ENCODE data around the gene PI3. TPM values are rescaled to one million over a fixed set of nuclear protein-coding genes. Genes with fewer than 3 reads are reported as not detected.

The PI3 gene
- total and polyA plus RNA-seq, 8 donors, result 1.6 to 172 (median 21.1) TPM; not detected in 2

DNA sequence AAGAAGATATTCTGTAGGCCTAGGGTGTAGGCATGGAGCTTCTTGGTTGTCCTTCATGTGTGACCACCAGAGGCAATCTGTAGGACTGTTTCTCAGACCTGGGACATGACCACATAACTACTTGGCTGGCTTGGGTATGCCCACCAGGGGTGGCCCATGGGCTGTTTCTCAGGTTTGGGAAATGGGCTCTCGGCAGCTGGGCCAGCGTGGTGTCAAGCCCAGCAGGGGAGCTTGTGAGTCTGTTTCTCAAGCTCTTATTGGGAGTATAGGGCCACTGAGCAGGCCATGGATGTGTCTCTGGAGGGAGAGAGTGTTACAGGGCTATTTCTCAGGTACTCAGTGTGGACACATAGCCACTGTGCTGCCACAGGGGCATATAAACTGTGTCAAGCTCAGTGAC is 43.9 kb downstream of the PI3 start:
- peaks cover 0 to 3% (median 0%) of the 10 kb centered on the region in 4 donors for H3K4me1 ChIP-seq
- H3K4me3 ChIP-seq, result no peak overlapping the region
- no peaks in the 10 kb centered on the region for H3K9me3 ChIP-seq
- DNase-seq, result no peak
- H3K27ac ChIP-seq, result no peak overlapping the region
- intact Hi-C loops (cut with DNase I; ENCODE audit: low total_unique reads), result no loop called here
- WGBS, 5 donors, result 84 to 96% (median 86%) methylated on average over 1 to 2 of the region's 2 CpGs
- no peak for TF ChIP-seq POLR2AphosphoS5 (IDR thresholded peaks at IDR 0.05)
- no peak for TF ChIP-seq POLR2A (IDR thresholded peaks at IDR 0.05)
- no peak for TF ChIP-seq EP300 (IDR thresholded peaks at IDR 0.05)
- TF ChIP-seq, protein P1, sequence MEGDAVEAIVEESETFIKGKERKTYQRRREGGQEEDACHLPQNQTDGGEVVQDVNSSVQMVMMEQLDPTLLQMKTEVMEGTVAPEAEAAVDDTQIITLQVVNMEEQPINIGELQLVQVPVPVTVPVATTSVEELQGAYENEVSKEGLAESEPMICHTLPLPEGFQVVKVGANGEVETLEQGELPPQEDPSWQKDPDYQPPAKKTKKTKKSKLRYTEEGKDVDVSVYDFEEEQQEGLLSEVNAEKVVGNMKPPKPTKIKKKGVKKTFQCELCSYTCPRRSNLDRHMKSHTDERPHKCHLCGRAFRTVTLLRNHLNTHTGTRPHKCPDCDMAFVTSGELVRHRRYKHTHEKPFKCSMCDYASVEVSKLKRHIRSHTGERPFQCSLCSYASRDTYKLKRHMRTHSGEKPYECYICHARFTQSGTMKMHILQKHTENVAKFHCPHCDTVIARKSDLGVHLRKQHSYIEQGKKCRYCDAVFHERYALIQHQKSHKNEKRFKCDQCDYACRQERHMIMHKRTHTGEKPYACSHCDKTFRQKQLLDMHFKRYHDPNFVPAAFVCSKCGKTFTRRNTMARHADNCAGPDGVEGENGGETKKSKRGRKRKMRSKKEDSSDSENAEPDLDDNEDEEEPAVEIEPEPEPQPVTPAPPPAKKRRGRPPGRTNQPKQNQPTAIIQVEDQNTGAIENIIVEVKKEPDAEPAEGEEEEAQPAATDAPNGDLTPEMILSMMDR (IDR thresholded peaks at IDR 0.05), result no peak
- no peaks in the 10 kb centered on the region for H3K36me3 ChIP-seq
- H3K27me3 ChIP-seq, result peaks cover 0 to 11% (median 0%) of the 10 kb centered on the region in 3 donors

DNA sequence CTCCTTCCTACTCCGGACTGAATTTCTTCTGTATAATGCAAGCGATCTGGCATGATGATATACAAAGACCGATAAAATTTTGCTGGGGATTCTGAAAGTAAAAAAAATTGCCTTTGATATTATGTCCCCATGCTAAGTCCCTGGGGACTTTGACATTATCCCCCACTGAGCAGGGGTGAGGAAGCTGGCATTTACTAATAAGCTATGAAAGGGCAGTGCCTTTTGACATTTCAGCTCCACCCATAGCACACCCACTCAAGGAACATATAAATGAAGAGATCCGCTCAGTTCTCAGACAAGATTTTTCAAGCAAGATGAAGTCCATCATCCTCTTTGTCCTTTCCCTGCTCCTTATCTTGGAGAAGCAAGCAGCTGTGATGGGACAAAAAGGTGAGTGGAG is 46.4 kb downstream of the PI3 start, which contains the start of gene SEMG2:
Gene SEMG2 (plus strand): TSS at position 298 of the 400 bp plus-strand sequence. CDS start 17 bp downstream, at position 315.
- 89 to 95% (median 91%) methylated on average over 4 of the region's 4 CpGs for WGBS, 5 donors
- H3K27me3 ChIP-seq, result peaks cover 0 to 23% (median 10%) of the 10 kb centered on the region in 3 donors
- H3K27ac ChIP-seq, result no peak within 1 kb of the TSS
- intact Hi-C loops (cut with DNase I; ENCODE audit: low total_unique reads), result no loop called here
- H3K36me3 ChIP-seq, result no peaks in the 10 kb centered on the region
- H3K9me3 ChIP-seq, result no peaks in the 10 kb centered on the region
- no peak within 1 kb of the TSS for H3K4me3 ChIP-seq
- H3K4me1 ChIP-seq, result peaks cover 0 to 3% (median 0%) of the 10 kb centered on the region in 4 donors
- no peak for DNase-seq
- TF ChIP-seq, protein P1 (IDR thresholded peaks at IDR 0.05), result no peak
- TF ChIP-seq POLR2AphosphoS5 (IDR thresholded peaks at IDR 0.05) (no peak), POLR2A (IDR thresholded peaks at IDR 0.05) (no peak), EP300 (IDR thresholded peaks at IDR 0.05) (no peak)

GRCh38 chr20:45223136-45223535 is 48.4 kb downstream of the PI3 start:
- no peak for DNase-seq
- peaks cover 0 to 3% (median 0%) of the 10 kb centered on the region in 4 donors for H3K4me1 ChIP-seq
- no peak overlapping the region for H3K27ac ChIP-seq
- H3K36me3 ChIP-seq, result no peaks in the 10 kb centered on the region
- H3K27me3 ChIP-seq, result peaks cover 0 to 27% (median 15%) of the 10 kb centered on the region in 3 donors
- intact Hi-C loops (cut with DNase I; ENCODE audit: low total_unique reads), result no loop called here
- no peaks in the 10 kb centered on the region for H3K9me3 ChIP-seq
- TF ChIP-seq EP300 (IDR thresholded peaks at IDR 0.05) (no peak), POLR2AphosphoS5 (IDR thresholded peaks at IDR 0.05) (no peak), POLR2A (IDR thresholded peaks at IDR 0.05) (no peak)
- TF ChIP-seq, protein P1 (IDR thresholded peaks at IDR 0.05), result no peak
- H3K4me3 ChIP-seq, result no peak overlapping the region

Other genes with a start within 250 kb of the PI3 start
- 10 to 100 TPM in 1 of 5 donors, 1 to 10 TPM in 4; 1.7 to 11.6 (median 4.9) TPM for gene TOMM34, start 214.5 kb upstream of the PI3 start, total RNA-seq
- 10 to 100 TPM; 14.4 to 15.7 (median 15.4) TPM for gene TOMM34, start 214.5 kb upstream of the PI3 start, polyA plus RNA-seq
- gene STK4, start 208.4 kb upstream of the PI3 start, total RNA-seq, result 10 to 100 TPM; 16.5 to 49.6 (median 22.3) TPM
- 1 to 10 TPM; 4.8 to 6.5 (median 6.4) TPM for gene STK4, start 208.4 kb upstream of the PI3 start, polyA plus RNA-seq
- gene KCNS1, start 73.8 kb upstream of the PI3 start, total RNA-seq, result not detected
- under 1 TPM in 1 of 3 donors, not detected in 2; 0.30 TPM for gene KCNS1, start 73.8 kb upstream of the PI3 start, polyA plus RNA-seq
- gene WFDC5, start 59.7 kb upstream of the PI3 start, total RNA-seq, result not detected
- 1 to 10 TPM in 1 of 3 donors, not detected in 2; 3.7 TPM for gene WFDC5, start 59.7 kb upstream of the PI3 start, polyA plus RNA-seq
- not detected for gene WFDC12, start 50.4 kb upstream of the PI3 start, total RNA-seq
- under 1 TPM in 1 of 3 donors, not detected in 2; 0.15 TPM for gene WFDC12, start 50.4 kb upstream of the PI3 start, polyA plus RNA-seq
- gene SEMG1, start 32.1 kb downstream of the PI3 start, total RNA-seq, result not detected
- not detected for gene SEMG1, start 32.1 kb downstream of the PI3 start, polyA plus RNA-seq
- gene SEMG2, start 46.5 kb downstream of the PI3 start, total RNA-seq, result not detected
- gene SEMG2, start 46.5 kb downstream of the PI3 start, polyA plus RNA-seq, result not detected
- gene SLPI, start 79.7 kb downstream of the PI3 start, total RNA-seq, result 100 to 1,000 TPM in 3 of 5 donors, 10 to 100 TPM in 1, 1 to 10 TPM in 1; 9.7 to 276 (median 127) TPM
- gene SLPI, start 79.7 kb downstream of the PI3 start, polyA plus RNA-seq, result 100 to 1,000 TPM in 2 of 3 donors, 10 to 100 TPM in 1; 42.8 to 420 (median 150) TPM
- gene RBPJL, start 131.9 kb downstream of the PI3 start, total RNA-seq, result 1 to 10 TPM in 1 of 5 donors, not detected in 4; 2.2 TPM
- 10 to 100 TPM in 1 of 3 donors, 1 to 10 TPM in 2; 2.7 to 10.4 (median 4.1) TPM for gene RBPJL, start 131.9 kb downstream of the PI3 start, polyA plus RNA-seq
- under 1 TPM in 1 of 5 donors, not detected in 4; 0.37 TPM for gene MATN4, start 133.4 kb downstream of the PI3 start, total RNA-seq
- gene MATN4, start 133.4 kb downstream of the PI3 start, polyA plus RNA-seq, result under 1 TPM in 2 of 3 donors, not detected in 1; 0.25 to 0.30 TPM
- 100 to 1,000 TPM in 2 of 5 donors, 10 to 100 TPM in 3; 27.4 to 343 (median 81.4) TPM for gene SDC4, start 173.5 kb downstream of the PI3 start, total RNA-seq
- gene SDC4, start 173.5 kb downstream of the PI3 start, polyA plus RNA-seq, result 10 to 100 TPM; 29.6 to 97.3 (median 78.8) TPM
- 100 to 1,000 TPM in 1 of 5 donors, 10 to 100 TPM in 4; 16.0 to 119 (median 25.1) TPM for gene SYS1, start 188.3 kb downstream of the PI3 start, total RNA-seq
- 10 to 100 TPM; 11.2 to 19.7 (median 18.8) TPM for gene SYS1, start 188.3 kb downstream of the PI3 start, polyA plus RNA-seq
- gene TP53TG5, start 203.4 kb downstream of the PI3 start, total RNA-seq, result not detected
- gene TP53TG5, start 203.4 kb downstream of the PI3 start, polyA plus RNA-seq, result under 1 TPM in 2 of 3 donors, not detected in 1; 0.12 to 0.33 TPM
- 100 to 1,000 TPM in 1 of 5 donors, 10 to 100 TPM in 4; 10.6 to 131 (median 51.3) TPM for gene DBNDD2, start 233.4 kb downstream of the PI3 start, total RNA-seq
- 10 to 100 TPM; 55.6 to 90.7 (median 77.6) TPM for gene DBNDD2, start 233.4 kb downstream of the PI3 start, polyA plus RNA-seq
- 100 to 1,000 TPM in 2 of 5 donors, 10 to 100 TPM in 3; 22.6 to 137 (median 87.2) TPM for gene PIGT, start 241.2 kb downstream of the PI3 start, total RNA-seq
- gene PIGT, start 241.2 kb downstream of the PI3 start, polyA plus RNA-seq, result 10 to 100 TPM; 30.5 to 72.5 (median 45.0) TPM

All from stomach (tissue), 9 donors.